GM21390 (cell line): ENCODE results near the gene CD109.

Experiments
- ATAC-seq: cut with Tn5 transposase; IDR thresholded peaks from one replicate; pipeline ENCODE4 v1.9.1; 2021; ENCODE audit not compliant: unreplicated experiment

CD109 gene

DNA sequence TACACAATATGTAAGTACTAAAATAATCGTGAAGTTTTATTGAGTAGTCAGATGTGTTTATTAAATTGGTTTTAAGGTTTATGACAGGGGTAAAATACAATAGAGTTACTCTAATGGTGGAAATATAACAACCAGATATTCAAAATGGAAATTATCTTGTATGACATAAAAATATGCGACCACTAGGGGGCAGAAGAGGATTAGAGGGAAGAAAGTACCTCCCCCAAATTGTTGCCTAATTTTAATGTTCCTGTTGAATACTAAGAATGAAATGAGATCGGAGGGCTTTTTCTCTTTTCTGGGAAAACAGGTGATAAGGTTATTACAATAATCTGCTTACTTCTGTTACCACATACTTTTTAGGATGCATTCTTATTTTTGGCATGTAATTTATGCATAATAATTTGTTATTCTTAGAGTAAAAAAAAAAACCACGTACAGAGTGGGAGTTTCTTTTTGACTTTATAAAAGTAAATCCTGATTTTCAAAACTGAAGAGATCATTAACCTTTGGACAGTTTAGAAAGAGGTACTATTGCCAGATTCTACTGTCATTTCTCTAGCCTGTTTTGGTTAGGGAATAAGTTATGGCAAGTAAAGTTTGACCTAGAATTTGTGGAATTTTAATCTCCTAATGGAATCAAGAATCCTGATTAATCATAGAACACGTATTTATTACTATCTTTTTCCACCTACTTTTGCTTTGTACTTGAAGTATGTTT lies 159.2 kb downstream of the CD109 start:
- ATAC-seq, result peak; percentile 60

DNA sequence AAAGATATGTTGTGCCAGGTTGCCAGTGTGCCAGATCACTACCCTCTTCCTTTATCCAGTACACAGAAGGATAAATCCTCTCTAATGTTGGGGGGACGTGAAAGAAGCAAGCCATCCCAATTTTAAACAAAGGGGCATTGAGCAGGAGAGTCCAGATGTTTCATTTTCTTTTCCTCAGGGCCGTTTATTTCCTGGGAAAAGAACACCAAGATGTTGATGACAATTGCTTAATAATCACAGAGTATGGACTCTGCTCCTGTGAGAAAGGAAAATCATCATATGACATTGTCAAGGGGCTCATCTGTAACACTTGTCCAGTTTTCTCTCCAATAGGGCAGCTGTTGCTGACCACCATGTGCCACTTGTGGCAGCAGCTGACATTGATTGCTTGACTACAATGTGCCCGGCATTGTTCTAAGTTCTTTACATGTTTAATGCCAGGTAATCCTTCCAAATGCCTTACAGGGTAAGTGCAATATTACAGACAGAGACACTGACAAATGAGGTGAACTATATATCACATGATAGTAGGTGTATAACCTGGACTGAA lies 161.4 kb downstream of the CD109 start:
- no peak for ATAC-seq

DNA sequence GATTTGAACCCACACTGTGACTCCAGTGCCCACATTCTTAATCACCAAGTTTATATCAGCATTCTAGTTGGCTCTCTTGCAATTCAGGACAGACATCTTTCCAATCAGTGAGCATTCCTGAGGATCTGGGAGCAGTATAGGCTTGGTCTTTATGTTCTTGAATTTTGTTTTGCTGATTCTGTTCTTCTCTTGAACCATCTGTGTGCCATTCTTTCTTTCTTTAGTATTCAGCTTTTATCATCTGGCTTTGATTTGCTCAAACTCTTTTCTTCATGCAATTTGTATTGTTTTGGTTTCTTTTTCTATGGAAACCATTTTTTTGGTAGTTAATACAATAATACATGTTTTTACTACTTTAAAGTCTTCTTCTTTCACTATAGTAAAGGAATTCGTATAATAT lies 162.4 kb downstream of the CD109 start:
- no peak for ATAC-seq

DNA sequence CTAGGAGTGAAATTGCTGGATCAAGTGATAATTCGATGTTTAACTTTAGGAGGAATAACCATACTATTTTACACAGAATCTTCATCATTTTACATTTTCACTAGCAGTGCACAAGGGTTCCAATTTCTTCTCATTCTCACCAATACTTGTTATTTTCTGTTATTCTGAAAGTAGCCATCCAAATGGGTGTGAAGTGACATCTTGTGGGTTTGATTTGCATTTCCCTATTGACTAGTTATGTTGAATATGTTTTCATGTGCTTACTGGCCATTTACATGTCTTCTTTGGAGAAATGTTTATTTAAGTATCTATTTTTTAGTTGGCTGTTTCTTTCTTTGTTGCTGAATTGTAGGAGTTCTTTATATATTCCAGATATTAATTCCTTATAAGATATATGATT lies 164.3 kb downstream of the CD109 start:
- no peak for ATAC-seq

DNA sequence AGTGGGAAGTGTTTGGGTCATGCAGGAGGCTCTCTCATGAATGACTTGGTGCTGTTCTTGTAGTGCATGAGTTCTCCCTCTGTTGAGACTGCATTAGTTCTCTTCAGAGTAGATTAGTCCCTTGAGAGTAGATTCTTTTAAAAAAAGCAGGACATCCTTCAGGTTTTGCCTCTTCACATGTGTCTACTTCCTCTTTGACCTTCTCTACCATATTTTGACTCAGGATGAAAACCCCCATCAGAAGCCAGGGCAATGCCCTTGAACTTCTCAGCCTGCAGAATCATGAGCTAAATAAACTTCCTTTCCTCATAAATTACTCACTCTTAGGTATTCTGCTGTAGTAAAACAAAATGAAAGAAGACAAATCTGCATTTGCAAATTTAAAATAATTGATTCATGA lies 170.3 kb downstream of the CD109 start:
- ATAC-seq, result no peak

DNA sequence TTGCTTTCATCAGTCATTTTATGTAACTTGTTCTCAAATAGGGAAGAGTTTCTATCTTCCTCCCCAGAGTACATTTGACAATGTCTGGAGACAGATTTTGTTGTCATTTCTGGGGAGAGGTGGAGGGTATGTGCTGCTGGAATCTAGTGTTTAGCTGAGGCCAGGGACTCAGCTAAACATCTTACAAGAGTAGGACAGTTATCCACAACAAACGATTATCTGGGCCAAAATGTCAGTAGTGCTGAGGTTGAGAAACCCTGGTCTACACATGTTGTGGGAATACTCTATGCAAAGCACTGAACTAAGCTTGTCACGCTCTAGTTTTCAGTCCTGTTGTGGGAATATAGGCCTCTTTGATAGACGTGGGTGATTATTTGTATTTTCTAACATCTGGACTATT lies 171.4 kb downstream of the CD109 start:
- no peak for ATAC-seq

DNA sequence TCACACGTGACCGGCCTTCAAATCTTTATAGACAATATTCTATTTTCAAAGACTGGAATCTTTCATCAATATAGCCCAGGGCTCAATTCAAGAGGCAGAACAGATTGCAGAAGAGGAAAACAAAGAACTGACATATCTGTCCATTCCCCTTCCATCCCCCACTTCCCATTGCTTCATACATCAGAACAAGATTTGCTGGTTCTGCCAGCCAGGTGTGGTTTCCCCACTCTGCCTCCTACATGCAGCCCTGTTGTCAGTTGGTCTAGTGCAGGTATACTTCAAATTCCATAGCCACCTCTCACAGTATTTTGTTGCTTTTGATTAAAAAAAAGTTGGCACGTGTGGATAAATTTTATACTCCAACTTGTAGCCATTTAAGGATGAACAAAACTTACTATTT lies 174.9 kb downstream of the CD109 start:
- ATAC-seq, result no peak

DNA sequence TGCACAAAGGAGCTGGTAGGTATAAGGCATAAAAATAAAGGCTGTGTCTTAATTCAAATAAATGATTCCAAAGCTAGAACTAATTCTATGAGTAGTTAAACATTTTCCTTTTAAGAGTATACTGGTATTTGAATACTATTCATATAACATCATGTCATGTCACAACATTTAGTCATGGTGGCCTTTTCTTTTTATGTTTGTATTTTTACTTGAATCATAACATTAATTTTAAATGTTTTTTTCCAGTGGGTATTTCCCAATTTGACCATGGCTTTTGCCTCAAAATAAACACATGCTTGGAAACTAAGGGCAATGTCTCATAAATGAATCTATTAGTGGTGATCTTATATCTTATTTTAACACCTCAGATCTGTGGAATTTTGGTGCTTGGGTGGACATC lies 177.1 kb downstream of the CD109 start:
- no peak for ATAC-seq
